Prostate gland (tissue), 2 donors: ENCODE measurements around the gene FOXD1.

ENCODE experiments used
- CTCF ChIP-seq, 4 experiments: fragments of 200-600 bp in 2 of 4; fragments of 450-650 bp in 2 of 4; sonication (generic) in 2 of 4; IDR thresholded peaks; 1 replicate in 3 of 4; 2 replicates in 1 of 4; pipeline ENCODE4 v1.5.1; 2016 to 2019; ENCODE audit warnings: antibody characterized with exemption in 4 of 4, mild to moderate bottlenecking in 2 of 4, moderate library complexity in 2 of 4
- POLR2AphosphoS5 ChIP-seq: sonication (generic); formaldehyde crosslinking; IDR thresholded peaks from one replicate; pipeline ENCODE4 v1.6.1; 2017; ENCODE audit warnings: antibody characterized with exemption

- TF ChIP-seq CTCF (IDR thresholded peaks at IDR 0.05) (no peak), POLR2AphosphoS5 (no peak)
Measured at GRCh38 chr5:73426034-73426433, 22.5 kb downstream of the FOXD1 start.
